Measurements from ENCODE around the gene CCDC188.

DNA sequence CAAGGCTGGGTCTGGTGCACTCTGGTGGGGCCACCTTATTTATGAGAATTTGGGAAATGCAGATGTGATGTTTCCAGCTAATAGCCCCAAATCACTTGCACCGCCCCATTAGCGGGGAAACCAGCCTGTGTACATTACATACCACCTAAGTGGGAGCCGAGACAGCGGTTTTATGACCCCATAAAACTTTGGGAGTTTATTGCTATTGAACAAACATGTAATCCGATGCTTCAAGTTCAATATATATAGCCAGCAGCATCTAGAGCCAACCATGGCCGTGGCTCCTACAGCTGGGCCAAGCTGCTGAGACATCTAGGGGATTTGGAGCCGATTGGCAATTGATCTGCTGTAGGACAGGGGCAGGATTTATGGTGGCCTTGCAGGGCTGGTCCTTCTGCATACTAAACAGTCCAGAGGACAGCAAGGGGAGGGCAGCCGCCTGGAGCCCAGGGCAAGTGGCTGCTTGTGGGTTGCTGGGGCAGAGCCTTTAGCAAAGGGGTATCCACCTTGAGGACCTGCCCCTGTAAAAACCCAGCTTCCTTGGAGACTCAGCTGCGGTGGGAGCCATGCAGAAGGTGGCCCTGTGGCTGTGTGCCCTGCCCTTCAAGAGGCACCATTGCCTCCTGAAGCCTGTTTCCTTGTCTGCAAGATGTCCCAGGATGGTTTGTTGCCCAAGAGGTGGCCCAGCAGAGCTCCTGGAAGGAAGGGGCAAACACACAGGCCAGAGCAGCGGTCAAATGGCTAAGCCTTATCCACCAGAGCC lies 47.9 kb upstream of the CCDC188 start:
- peak; percentile 71; the same call in 1 of the 2 replicates for TF ChIP-seq ZNF24 (tag by site-specific recombination; IDR thresholded peaks at IDR 0.05)
- peak; percentile 93 for TF ChIP-seq IKZF3 (tag by site-specific recombination; IDR thresholded peaks at IDR 0.05)
- TF ChIP-seq ZNF785 (tag by site-specific recombination; IDR thresholded peaks at IDR 0.05): no peak
- TF ChIP-seq, protein P1, sequence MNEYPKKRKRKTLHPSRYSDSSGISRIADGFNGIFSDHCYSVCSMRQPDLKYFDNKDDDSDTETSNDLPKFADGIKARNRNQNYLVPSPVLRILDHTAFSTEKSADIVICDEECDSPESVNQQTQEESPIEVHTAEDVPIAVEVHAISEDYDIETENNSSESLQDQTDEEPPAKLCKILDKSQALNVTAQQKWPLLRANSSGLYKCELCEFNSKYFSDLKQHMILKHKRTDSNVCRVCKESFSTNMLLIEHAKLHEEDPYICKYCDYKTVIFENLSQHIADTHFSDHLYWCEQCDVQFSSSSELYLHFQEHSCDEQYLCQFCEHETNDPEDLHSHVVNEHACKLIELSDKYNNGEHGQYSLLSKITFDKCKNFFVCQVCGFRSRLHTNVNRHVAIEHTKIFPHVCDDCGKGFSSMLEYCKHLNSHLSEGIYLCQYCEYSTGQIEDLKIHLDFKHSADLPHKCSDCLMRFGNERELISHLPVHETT (tag by site-specific recombination; IDR thresholded peaks at IDR 0.05): no peak
- TF ChIP-seq ZNF561 (tag by site-specific recombination; IDR thresholded peaks at IDR 0.05; ENCODE audit: borderline replicate concordance): no peak
- TF ChIP-seq MZF1 (tag by site-specific recombination; IDR thresholded peaks at IDR 0.05; ENCODE audit: borderline replicate concordance): no peak
- no peak for TF ChIP-seq ZNF792 (tag by site-specific recombination; IDR thresholded peaks at IDR 0.05)
- TF ChIP-seq, protein P2, sequence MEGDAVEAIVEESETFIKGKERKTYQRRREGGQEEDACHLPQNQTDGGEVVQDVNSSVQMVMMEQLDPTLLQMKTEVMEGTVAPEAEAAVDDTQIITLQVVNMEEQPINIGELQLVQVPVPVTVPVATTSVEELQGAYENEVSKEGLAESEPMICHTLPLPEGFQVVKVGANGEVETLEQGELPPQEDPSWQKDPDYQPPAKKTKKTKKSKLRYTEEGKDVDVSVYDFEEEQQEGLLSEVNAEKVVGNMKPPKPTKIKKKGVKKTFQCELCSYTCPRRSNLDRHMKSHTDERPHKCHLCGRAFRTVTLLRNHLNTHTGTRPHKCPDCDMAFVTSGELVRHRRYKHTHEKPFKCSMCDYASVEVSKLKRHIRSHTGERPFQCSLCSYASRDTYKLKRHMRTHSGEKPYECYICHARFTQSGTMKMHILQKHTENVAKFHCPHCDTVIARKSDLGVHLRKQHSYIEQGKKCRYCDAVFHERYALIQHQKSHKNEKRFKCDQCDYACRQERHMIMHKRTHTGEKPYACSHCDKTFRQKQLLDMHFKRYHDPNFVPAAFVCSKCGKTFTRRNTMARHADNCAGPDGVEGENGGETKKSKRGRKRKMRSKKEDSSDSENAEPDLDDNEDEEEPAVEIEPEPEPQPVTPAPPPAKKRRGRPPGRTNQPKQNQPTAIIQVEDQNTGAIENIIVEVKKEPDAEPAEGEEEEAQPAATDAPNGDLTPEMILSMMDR (tag by site-specific recombination; IDR thresholded peaks at IDR 0.05): no peak
- no peak for TF ChIP-seq MYNN (tag by site-specific recombination; IDR thresholded peaks at IDR 0.05; ENCODE audit: borderline replicate concordance)
- TF ChIP-seq, protein P3, sequence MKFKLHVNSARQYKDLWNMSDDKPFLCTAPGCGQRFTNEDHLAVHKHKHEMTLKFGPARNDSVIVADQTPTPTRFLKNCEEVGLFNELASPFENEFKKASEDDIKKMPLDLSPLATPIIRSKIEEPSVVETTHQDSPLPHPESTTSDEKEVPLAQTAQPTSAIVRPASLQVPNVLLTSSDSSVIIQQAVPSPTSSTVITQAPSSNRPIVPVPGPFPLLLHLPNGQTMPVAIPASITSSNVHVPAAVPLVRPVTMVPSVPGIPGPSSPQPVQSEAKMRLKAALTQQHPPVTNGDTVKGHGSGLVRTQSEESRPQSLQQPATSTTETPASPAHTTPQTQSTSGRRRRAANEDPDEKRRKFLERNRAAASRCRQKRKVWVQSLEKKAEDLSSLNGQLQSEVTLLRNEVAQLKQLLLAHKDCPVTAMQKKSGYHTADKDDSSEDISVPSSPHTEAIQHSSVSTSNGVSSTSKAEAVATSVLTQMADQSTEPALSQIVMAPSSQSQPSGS (tag by site-specific recombination; IDR thresholded peaks at IDR 0.05; ENCODE audit: low read depth): peak; percentile 27; the same call in 1 of the 2 replicates
- TF ChIP-seq, protein P4, sequence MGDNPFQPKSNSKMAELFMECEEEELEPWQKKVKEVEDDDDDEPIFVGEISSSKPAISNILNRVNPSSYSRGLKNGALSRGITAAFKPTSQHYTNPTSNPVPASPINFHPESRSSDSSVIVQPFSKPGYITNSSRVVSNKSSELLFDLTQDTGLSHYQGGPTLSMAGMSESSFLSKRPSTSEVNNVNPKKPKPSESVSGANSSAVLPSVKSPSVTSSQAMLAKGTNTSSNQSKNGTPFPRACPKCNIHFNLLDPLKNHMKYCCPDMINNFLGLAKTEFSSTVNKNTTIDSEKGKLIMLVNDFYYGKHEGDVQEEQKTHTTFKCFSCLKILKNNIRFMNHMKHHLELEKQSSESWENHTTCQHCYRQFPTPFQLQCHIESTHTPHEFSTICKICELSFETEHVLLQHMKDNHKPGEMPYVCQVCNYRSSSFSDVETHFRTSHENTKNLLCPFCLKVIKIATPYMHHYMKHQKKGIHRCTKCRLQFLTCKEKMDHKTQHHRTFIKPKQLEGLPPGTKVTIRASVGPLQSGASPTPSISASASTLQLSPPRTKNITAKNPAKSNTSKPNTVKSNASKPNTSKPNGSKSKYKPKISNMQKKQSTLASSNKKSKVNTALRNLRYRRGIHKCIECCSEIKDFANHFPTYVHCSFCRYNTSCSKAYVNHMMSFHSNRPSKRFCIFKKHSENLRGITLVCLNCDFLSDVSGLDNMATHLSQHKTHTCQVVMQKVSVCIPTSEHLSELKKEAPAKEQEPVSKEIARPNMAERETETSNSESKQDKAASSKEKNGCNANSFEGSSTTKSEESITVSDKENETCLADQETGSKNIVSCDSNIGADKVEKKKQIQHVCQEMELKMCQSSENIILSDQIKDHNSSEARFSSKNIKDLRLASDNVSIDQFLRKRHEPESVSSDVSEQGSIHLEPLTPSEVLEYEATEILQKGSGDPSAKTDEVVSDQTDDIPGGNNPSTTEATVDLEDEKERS (tag by site-specific recombination; IDR thresholded peaks at IDR 0.05): no peak
- TF ChIP-seq TCF7L2 (IDR thresholded peaks at IDR 0.05; ENCODE audit: borderline replicate concordance, low read depth, low read length): no peak
- TF ChIP-seq PRDM1 (tag by site-specific recombination; IDR thresholded peaks at IDR 0.05): no peak
- TF ChIP-seq, protein P5, sequence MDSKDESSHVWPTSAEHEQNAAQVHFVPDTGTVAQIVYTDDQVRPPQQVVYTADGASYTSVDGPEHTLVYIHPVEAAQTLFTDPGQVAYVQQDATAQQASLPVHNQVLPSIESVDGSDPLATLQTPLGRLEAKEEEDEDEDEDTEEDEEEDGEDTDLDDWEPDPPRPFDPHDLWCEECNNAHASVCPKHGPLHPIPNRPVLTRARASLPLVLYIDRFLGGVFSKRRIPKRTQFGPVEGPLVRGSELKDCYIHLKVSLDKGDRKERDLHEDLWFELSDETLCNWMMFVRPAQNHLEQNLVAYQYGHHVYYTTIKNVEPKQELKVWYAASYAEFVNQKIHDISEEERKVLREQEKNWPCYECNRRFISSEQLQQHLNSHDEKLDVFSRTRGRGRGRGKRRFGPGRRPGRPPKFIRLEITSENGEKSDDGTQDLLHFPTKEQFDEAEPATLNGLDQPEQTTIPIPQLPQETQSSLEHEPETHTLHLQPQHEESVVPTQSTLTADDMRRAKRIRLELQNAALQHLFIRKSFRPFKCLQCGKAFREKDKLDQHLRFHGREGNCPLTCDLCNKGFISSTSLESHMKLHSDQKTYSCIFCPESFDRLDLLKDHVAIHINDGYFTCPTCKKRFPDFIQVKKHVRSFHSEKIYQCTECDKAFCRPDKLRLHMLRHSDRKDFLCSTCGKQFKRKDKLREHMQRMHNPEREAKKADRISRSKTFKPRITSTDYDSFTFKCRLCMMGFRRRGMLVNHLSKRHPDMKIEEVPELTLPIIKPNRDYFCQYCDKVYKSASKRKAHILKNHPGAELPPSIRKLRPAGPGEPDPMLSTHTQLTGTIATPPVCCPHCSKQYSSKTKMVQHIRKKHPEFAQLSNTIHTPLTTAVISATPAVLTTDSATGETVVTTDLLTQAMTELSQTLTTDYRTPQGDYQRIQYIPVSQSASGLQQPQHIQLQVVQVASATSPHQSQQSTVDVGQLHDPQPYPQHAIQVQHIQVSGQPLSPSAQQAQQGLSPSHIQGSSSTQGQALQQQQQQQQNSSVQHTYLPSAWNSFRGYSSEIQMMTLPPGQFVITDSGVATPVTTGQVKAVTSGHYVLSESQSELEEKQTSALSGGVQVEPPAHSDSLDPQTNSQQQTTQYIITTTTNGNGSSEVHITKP (tag by site-specific recombination; IDR thresholded peaks at IDR 0.05): no peak
